Keratinocyte (primary cell): Measurements from ENCODE around the gene CRYAA. TPM values are rescaled to one million over a fixed set of nuclear protein-coding genes. Genes with fewer than 3 reads are reported as not detected.

Source experiments
- DNase-seq: peaks from one replicate; pipeline ENCODE4 v3.0.0-alpha.2; 2011; ENCODE audit warnings: low read depth, missing footprints, low spot score
- FAIRE-seq: peaks from 2 replicates; lab custom pipeline; 2011; peaks lifted over from hg19 to GRCh38; lab: Jason Lieb, UNC
- H2AFZ ChIP-seq: 2 replicates; pipeline ENCODE4 v1.6.0; 2012; ENCODE audit warnings: low read length, control low read depth, inconsistent platforms; ENCODE audit not compliant: control insufficient read depth
- H3K27ac ChIP-seq: 2 replicates; pipeline ENCODE4 v1.5.1; 2011; ENCODE audit warnings: low read length; ENCODE audit not compliant: control insufficient read depth, insufficient read depth
- H3K27me3 ChIP-seq: 3 replicates; pipeline ENCODE4 v1.6.0; 2011; ENCODE audit warnings: low read length; ENCODE audit not compliant: control insufficient read depth, insufficient read depth; ENCODE audit errors: extremely low read depth
- H3K36me3 ChIP-seq, 2 experiments: 2 replicates in 1 of 2; 3 replicates in 1 of 2; pipeline ENCODE4 v1.5.1; 2011; ENCODE audit warnings: low read length in 2 of 2, mild to moderate bottlenecking in 1 of 2; ENCODE audit not compliant: control insufficient read depth in 2 of 2, insufficient read depth in 2 of 2; ENCODE audit errors: extremely low read depth in 1 of 2
- H3K4me1 ChIP-seq: 3 replicates; pipeline ENCODE4 v1.5.1; 2011; ENCODE audit warnings: low read length; ENCODE audit not compliant: control insufficient read depth, insufficient read depth; ENCODE audit errors: extremely low read depth
- H3K4me2 ChIP-seq: 3 replicates; pipeline ENCODE4 v1.6.0; 2011; ENCODE audit warnings: low read depth, low read length; ENCODE audit not compliant: control insufficient read depth, insufficient read depth; ENCODE audit errors: extremely low read depth
- H3K4me3 ChIP-seq, 3 experiments: fragments of 200-600 bp in 1 of 3; sonication (generic) in 1 of 3; 2 replicates in 2 of 3; 3 replicates in 1 of 3; pipeline ENCODE4 v1.5.1; 2011 to 2016; ENCODE audit warnings: low read length in 3 of 3, mild to moderate bottlenecking in 3 of 3, control low read depth in 2 of 3, inconsistent platforms in 1 of 3, low read depth in 1 of 3, mixed read lengths in 1 of 3, mixed run types in 1 of 3, moderate library complexity in 1 of 3; ENCODE audit not compliant: control insufficient read depth in 2 of 3, insufficient read depth in 2 of 3; ENCODE audit errors: extremely low read depth in 1 of 3
- H3K79me2 ChIP-seq: 2 replicates; pipeline ENCODE4 v1.6.0; 2012; ENCODE audit warnings: low read length; ENCODE audit not compliant: control insufficient read depth, insufficient read depth
- H3K9ac ChIP-seq: 3 replicates; pipeline ENCODE4 v1.6.0; 2011; ENCODE audit warnings: low read length; ENCODE audit not compliant: control insufficient read depth, insufficient read depth; ENCODE audit errors: extremely low read depth
- H3K9me1 ChIP-seq: 3 replicates; pipeline ENCODE4 v1.6.0; 2011; ENCODE audit warnings: low read length; ENCODE audit not compliant: control insufficient read depth, insufficient read depth; ENCODE audit errors: extremely low read depth
- H3K9me3 ChIP-seq: 2 replicates; pipeline ENCODE4 v1.5.1; 2012; ENCODE audit warnings: low read depth, low read length; ENCODE audit not compliant: control insufficient read depth
- H4K20me1 ChIP-seq: 3 replicates; pipeline ENCODE4 v1.6.0; 2011; ENCODE audit warnings: low read length; ENCODE audit not compliant: control insufficient read depth, insufficient read depth; ENCODE audit errors: extremely low read depth
- CTCF ChIP-seq, 3 experiments: IDR thresholded peaks in 1 of 3; conservative IDR thresholded peaks in 1 of 3; optimal IDR thresholded peaks in 1 of 3; 2 replicates in 2 of 3; 3 replicates in 1 of 3; pipeline versions ENCODE3 to v1.5.1; 2011; ENCODE audit warnings: low read length in 3 of 3, mild to moderate bottlenecking in 3 of 3, moderate library complexity in 2 of 3, control low read depth in 1 of 3, inconsistent platforms in 1 of 3; ENCODE audit not compliant: insufficient read depth in 2 of 3; ENCODE audit errors: extremely low read depth in 1 of 3
- EZH2 ChIP-seq: IDR thresholded peaks from one replicate; pipeline ENCODE4 v1.6.1; 2012; ENCODE audit warnings: inconsistent platforms, mild to moderate bottlenecking, low read length, moderate library complexity
- dilution Hi-C: fragments of 300-500 bp; cut with MboI; formaldehyde crosslinking; loops from one replicate; pipeline ENCODE4 v1.7.0; 2020; ENCODE audit warnings: low sequenced_read_pairs; ENCODE audit not compliant: extremely low pct_ligation_motif_present
- polyA plus RNA-seq, 5 experiments: library from polyadenylated mRNA; depleted of rRNA in 3 of 5; stranded (reverse) in 3 of 5; stranded (forward) in 1 of 5; unstranded in 1 of 5; fragments of >200 nt; gene quantifications; 1 replicate in 1 of 5; 2 replicates in 3 of 5; 3 replicates in 1 of 5; pipeline versions ENCODE4 v1.2.1 to v1.2.3, GENCODE V29; 2011 to 2012; ENCODE audit warnings: missing spikeins in 2 of 5, low read depth in 1 of 5, low replicate concordance in 1 of 5

The CRYAA gene
- polyA plus RNA-seq, 1 donor (not counting 4 experiments of a cell fraction or from before 2014, with no cell fraction given), result not detected

- H3K27me3 ChIP-seq, result no peaks in the 10 kb centered on the region
- H3K4me2 ChIP-seq, result no peak overlapping the region
- H3K9me1 ChIP-seq, result no peaks in the 10 kb centered on the region
- no peaks in the 10 kb centered on the region for H3K36me3 ChIP-seq
- DNase-seq (no peak), FAIRE-seq (no peak)
- no peaks in the 10 kb centered on the region for H4K20me1 ChIP-seq
- H3K4me1 ChIP-seq, result peaks cover 55% of the 10 kb centered on the region
- H2AFZ ChIP-seq, result no peak overlapping the region
- H3K9ac ChIP-seq, result peak overlapping the region; percentile 73
- TF ChIP-seq CTCF (optimal IDR thresholded peaks at IDR 0.05 in 1 of 3, IDR thresholded peaks at IDR 0.05 in 1 of 3, conservative IDR thresholded peaks at IDR 0.05 in 1 of 3; ENCODE audit: extremely low read depth in 1 of 3, insufficient read depth in 2 of 3, low read length in 3 of 3) (no peak), EZH2 (no peak)
- H3K4me3 ChIP-seq, result no peak overlapping the region
- no peaks in the 10 kb centered on the region for H3K9me3 ChIP-seq
- dilution Hi-C loops, result no loop called here
- peak overlapping the region; percentile 88 for H3K27ac ChIP-seq
- no peaks in the 10 kb centered on the region for H3K79me2 ChIP-seq
Measured at GRCh38 chr21:43195121-43196021, 26.6 kb downstream of the CRYAA start.

- H3K79me2 ChIP-seq, result no peaks in the 10 kb centered on the region
- no peak overlapping the region for H2AFZ ChIP-seq
- TF ChIP-seq CTCF (optimal IDR thresholded peaks at IDR 0.05 in 1 of 3, IDR thresholded peaks at IDR 0.05 in 1 of 3, conservative IDR thresholded peaks at IDR 0.05 in 1 of 3; ENCODE audit: extremely low read depth in 1 of 3, insufficient read depth in 2 of 3, low read length in 3 of 3) (no peak), EZH2 (no peak)
- peaks cover 4% of the 10 kb centered on the region for H3K9me3 ChIP-seq
- H3K27me3 ChIP-seq, result no peaks in the 10 kb centered on the region
- H3K36me3 ChIP-seq, result no peaks in the 10 kb centered on the region
- no peaks in the 10 kb centered on the region for H4K20me1 ChIP-seq
- H3K9me1 ChIP-seq, result no peaks in the 10 kb centered on the region
- H3K27ac ChIP-seq, result peak overlapping the region; percentile 88
- peak; percentile 99 for FAIRE-seq
- dilution Hi-C loops, result no loop called here
- H3K4me3 ChIP-seq, result peak overlapping the region in 2 of 3 experiments; percentile 13 to 37
- peak overlapping the region; percentile 67 for H3K4me2 ChIP-seq
- peak; percentile 61 for DNase-seq
- H3K9ac ChIP-seq, result peak overlapping the region; percentile 73
- H3K4me1 ChIP-seq, result peaks cover 52% of the 10 kb centered on the region
Measured at GRCh38 chr21:43196826-43197225, 28.0 kb downstream of the CRYAA start.
